HCT116 (cell line): ENCODE measurements around the gene MPP4. TPM values are rescaled to one million over a fixed set of nuclear protein-coding genes. Genes with fewer than 3 reads are reported as not detected.

Experiments used
- ATAC-seq: fragments of 200-7000 bp; cut with Tn5 transposase; 2 replicates; pipeline ENCODE4 v1.9.1; 2020; ENCODE audit warnings: mild to moderate bottlenecking, moderate library complexity
- BruUV-seq: library from RNA; stranded (reverse); fragments of 400-500 nt; replicated peaks from 2 replicates; lab custom pipeline; 2021; lab: Mats Ljungman, UMichigan
- CTCF ChIA-PET: fragments of 300-600 bp; sonication (Branson Sonifier 250); formaldehyde crosslinking; loops from one replicate; lab custom pipeline; 2021; ENCODE audit warnings: antibody characterized with exemption; lab: Charles Lee
- POLR2A ChIA-PET: fragments of 300-600, 350-600 bp; sonication (Branson Sonifier 250); formaldehyde crosslinking; loops from one replicate; lab custom pipeline; 2021; ENCODE audit warnings: antibody characterized with exemption; lab: Charles Lee
- RAD21 ChIA-PET, 2 experiments: fragments of 300-600 bp; sonication (Branson Sonifier 250); formaldehyde crosslinking; loops; one replicate each; lab custom pipeline; 2023; ENCODE audit warnings: low total read pairs in 2 of 2; ENCODE audit not compliant: uncharacterized antibody in 2 of 2, unreplicated experiment in 2 of 2, low non-redundant PET in 1 of 2; lab: Charles Lee
- DNase-seq: peaks from one replicate; pipeline ENCODE4 v3.0.0-alpha.2; 2010; ENCODE audit warnings: low read depth, low spot score
- H2AFZ ChIP-seq: fragments of 200-600 bp; shearing (Covaris generic), sonication (generic); 2 replicates; pipeline ENCODE4 v1.6.1; 2017; ENCODE audit warnings: low read depth, mixed run types, mixed read lengths, antibody characterized with exemption, low read length; ENCODE audit not compliant: poor library complexity, severe bottlenecking
- H3K27ac ChIP-seq: 2 replicates; pipeline ENCODE4 v1.5.1; 2012; ENCODE audit warnings: low read depth, low read length
- H3K27me3 ChIP-seq: fragments of 200-600 bp; sonication (generic); 2 replicates; pipeline ENCODE4 v1.6.1; 2016; ENCODE audit warnings: mixed run types, low read length, mixed read lengths; ENCODE audit not compliant: insufficient read depth
- H3K36me3 ChIP-seq, 2 experiments: fragments of 200-500 bp in 1 of 2; fragments of 200-600 bp in 1 of 2; sonication (Bioruptor generic) in 1 of 2; sonication (generic) in 1 of 2; 2 replicates each; pipeline versions ENCODE4 v1.5.1 to v1.6.1; 2014 to 2016; ENCODE audit warnings: low read length in 2 of 2, inconsistent platforms in 1 of 2, mixed read lengths in 1 of 2, mixed run types in 1 of 2; ENCODE audit not compliant: insufficient read depth in 2 of 2, control insufficient read depth in 1 of 2
- H3K4me1 ChIP-seq, 2 experiments: fragments of 200-600 bp in 1 of 2; sonication (generic) in 1 of 2; 2 replicates each; pipeline versions ENCODE4 v1.5.1 to v1.6.1; 2012 to 2017; ENCODE audit warnings: low read length in 2 of 2, inconsistent platforms in 1 of 2, mild to moderate bottlenecking in 1 of 2, mixed read lengths in 1 of 2, mixed run types in 1 of 2, moderate library complexity in 1 of 2; ENCODE audit not compliant: insufficient read depth in 2 of 2, control insufficient read depth in 1 of 2
- H3K4me2 ChIP-seq: fragments of 200-600 bp; sonication (generic); 2 replicates; pipeline ENCODE4 v1.6.1; 2017; ENCODE audit warnings: mixed run types, low read length, mixed read lengths
- H3K4me3 ChIP-seq, 2 experiments: fragments of 200-600 bp in 1 of 2; sonication (generic) in 1 of 2; replicated peaks in 1 of 2; 2 replicates each; pipeline ENCODE4 v1.5.1; 2011 to 2016; ENCODE audit warnings: low read length in 2 of 2, control low read depth in 1 of 2, low read depth in 1 of 2, mild to moderate bottlenecking in 1 of 2, mixed read lengths in 1 of 2, mixed run types in 1 of 2
- H3K79me2 ChIP-seq: fragments of 200-600 bp; sonication (generic); 2 replicates; pipeline ENCODE4 v1.6.1; 2017; ENCODE audit warnings: mild to moderate bottlenecking, mixed run types, low read length, moderate library complexity, mixed read lengths; ENCODE audit not compliant: insufficient read depth
- H3K9ac ChIP-seq: fragments of 200-600 bp; sonication (generic); 2 replicates; pipeline ENCODE4 v1.6.1; 2016; ENCODE audit warnings: low read length, mixed read lengths
- H3K9me2 ChIP-seq: fragments of 200-600 bp; sonication (generic), shearing (Covaris generic); 2 replicates; pipeline ENCODE4 v1.6.1; 2017; ENCODE audit warnings: mixed run types, mild to moderate bottlenecking, moderate library complexity; ENCODE audit not compliant: insufficient read depth
- H3K9me3 ChIP-seq, 2 experiments: fragments of 200-500 bp in 1 of 2; fragments of 200-600 bp in 1 of 2; sonication (Bioruptor generic) in 1 of 2; sonication (generic) in 1 of 2; 2 replicates each; pipeline ENCODE4 v1.6.1; 2014 to 2017; ENCODE audit warnings: low read length in 2 of 2, mixed read lengths in 2 of 2, inconsistent platforms in 1 of 2, low read depth in 1 of 2, mild to moderate bottlenecking in 1 of 2, mixed run types in 1 of 2, moderate library complexity in 1 of 2; ENCODE audit not compliant: control insufficient read depth in 1 of 2, insufficient read depth in 1 of 2
- H4K20me1 ChIP-seq: fragments of 200-600 bp; sonication (generic), shearing (Covaris generic); 2 replicates; pipeline ENCODE4 v1.6.1; 2017; ENCODE audit warnings: mixed run types, mild to moderate bottlenecking, moderate library complexity; ENCODE audit not compliant: insufficient read depth
- CEBPB ChIP-seq: IDR thresholded peaks from 2 replicates; pipeline ENCODE4 v1.6.1; 2012; ENCODE audit warnings: low read depth
- EZH2phosphoT487 ChIP-seq: fragments of 200-600 bp; IDR thresholded peaks from 2 replicates; pipeline ENCODE4 v1.6.1; 2018; ENCODE audit warnings: antibody characterized with exemption, borderline replicate concordance
- REST ChIP-seq: IDR thresholded peaks from 2 replicates; pipeline ENCODE4 v1.6.1; 2012; ENCODE audit warnings: low read depth
- ZNF274 ChIP-seq: fragments of 200-500 bp; sonication (Bioruptor generic); IDR thresholded peaks from 2 replicates; pipeline ENCODE4 v1.6.1; 2014; ENCODE audit warnings: mild to moderate bottlenecking, low read depth, low read length, inconsistent platforms
- intact Hi-C: fragments of 100-400 bp; cut with micrococcal nuclease; formaldehyde crosslinking; loops from 2 replicates; pipeline ENCODE4 v1.10.0; 2022
- total RNA-seq: library from RNA; stranded (reverse); gene quantifications from one replicate; pipeline ENCODE4 v1.2.1, GENCODE V29; 2021; ENCODE audit not compliant: unreplicated experiment

The MPP4 gene
- total RNA-seq, 1 experiment from 2014 or later = 0.32 TPM

DNA sequence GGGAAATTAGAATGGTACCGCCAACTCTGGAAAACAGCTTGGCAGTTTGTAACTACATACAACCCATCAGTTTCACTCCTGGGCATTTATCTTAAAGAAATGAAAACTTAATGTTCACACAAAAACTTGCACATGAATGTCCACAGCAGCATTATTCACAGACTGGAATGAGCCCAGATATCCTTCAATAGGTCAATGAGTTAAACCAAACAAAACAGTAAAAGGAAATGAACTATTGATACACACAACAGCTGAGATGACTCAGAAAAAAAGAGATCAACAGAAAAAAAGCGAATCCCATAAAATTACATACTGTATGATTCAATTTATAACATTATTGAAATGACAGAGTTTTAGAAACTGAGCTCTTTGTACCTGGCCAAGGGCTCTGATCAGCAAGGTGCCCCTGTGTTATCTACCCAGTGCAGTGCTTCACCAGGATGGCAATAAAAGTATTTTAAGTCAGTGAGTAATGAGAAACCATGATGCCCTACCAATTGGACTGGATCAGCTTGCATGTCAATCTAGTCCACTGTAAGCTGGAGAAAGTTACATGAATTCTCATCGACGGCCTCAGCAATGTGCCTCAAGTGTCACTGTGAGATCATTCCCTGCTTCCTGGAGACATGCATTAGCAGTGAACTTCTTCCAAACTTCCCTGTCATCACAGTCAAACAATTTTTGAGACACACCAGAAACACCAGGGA is 77.0 kb downstream of the MPP4 start:
- Histone ChIP-seq H3K9me2 (no peaks in the 10 kb centered on the region), H3K9me3 (no peaks in the 10 kb centered on the region), H3K4me3 (no peak overlapping the region), H3K4me1 (no peaks in the 10 kb centered on the region), H2AFZ (no peak overlapping the region), H3K27me3 (no peaks in the 10 kb centered on the region), H3K4me2 (no peak overlapping the region), H3K27ac (no peak overlapping the region), H3K36me3 (peaks cover 0 to 2% of the 10 kb centered on the region in 2 experiments; a peak in 1 of 4 replicates), H3K9ac (no peak overlapping the region), H4K20me1 (no peaks in the 10 kb centered on the region; the same call in 1 of the 2 replicates), H3K79me2 (no peaks in the 10 kb centered on the region)
- no peak for DNase-seq
- intact Hi-C loops = no loop called here
- no TSS peak for BruUV-seq
- ChIA-PET CTCF (no interaction called here), RAD21 (no interaction called here), POLR2A (no interaction called here)
- ATAC-seq = no peak
- TF ChIP-seq CEBPB = no peak
- TF ChIP-seq EZH2phosphoT487 = no peak
- no peak for TF ChIP-seq ZNF274
- no peak for TF ChIP-seq REST
